SU-DHL-6 (cell line): Measurements from ENCODE around the gene TRPV2.

ENCODE experiments used
- CTCF ChIP-seq: fragments of 200-600 bp; sonication (generic); IDR thresholded peaks from one replicate; pipeline ENCODE4 v1.5.1; 2017; ENCODE audit warnings: antibody characterized with exemption, mild to moderate bottlenecking, low read length, moderate library complexity; ENCODE audit not compliant: insufficient read depth, poor library complexity, severe bottlenecking
- EZH2phosphoT487 ChIP-seq: fragments of 200-600 bp; sonication (generic), shearing (Covaris generic); conservative IDR thresholded peaks from 2 replicates; pipeline ENCODE4 v1.6.1; 2018; ENCODE audit warnings: mild to moderate bottlenecking, antibody characterized with exemption, low read length, moderate library complexity, mixed read lengths

GRCh38 chr17:16428098-16428882 is 12.9 kb downstream of the TRPV2 start:
- TF ChIP-seq CTCF (peak; percentile 86), EZH2phosphoT487 (no peak)
